GM19467 (cell line): ENCODE measurements around the gene GGA1.
"Not testable (repeated sequence)": the region's sequence is repeated elsewhere in the genome, so short reads cannot be mapped to it uniquely, and the experiment has no call there.

Source experiments
- ATAC-seq: cut with Tn5 transposase; IDR thresholded peaks from one replicate; pipeline ENCODE4 v1.9.1; 2021; ENCODE audit warnings: mild to moderate bottlenecking, moderate library complexity; ENCODE audit not compliant: unreplicated experiment

The GGA1 gene

DNA sequence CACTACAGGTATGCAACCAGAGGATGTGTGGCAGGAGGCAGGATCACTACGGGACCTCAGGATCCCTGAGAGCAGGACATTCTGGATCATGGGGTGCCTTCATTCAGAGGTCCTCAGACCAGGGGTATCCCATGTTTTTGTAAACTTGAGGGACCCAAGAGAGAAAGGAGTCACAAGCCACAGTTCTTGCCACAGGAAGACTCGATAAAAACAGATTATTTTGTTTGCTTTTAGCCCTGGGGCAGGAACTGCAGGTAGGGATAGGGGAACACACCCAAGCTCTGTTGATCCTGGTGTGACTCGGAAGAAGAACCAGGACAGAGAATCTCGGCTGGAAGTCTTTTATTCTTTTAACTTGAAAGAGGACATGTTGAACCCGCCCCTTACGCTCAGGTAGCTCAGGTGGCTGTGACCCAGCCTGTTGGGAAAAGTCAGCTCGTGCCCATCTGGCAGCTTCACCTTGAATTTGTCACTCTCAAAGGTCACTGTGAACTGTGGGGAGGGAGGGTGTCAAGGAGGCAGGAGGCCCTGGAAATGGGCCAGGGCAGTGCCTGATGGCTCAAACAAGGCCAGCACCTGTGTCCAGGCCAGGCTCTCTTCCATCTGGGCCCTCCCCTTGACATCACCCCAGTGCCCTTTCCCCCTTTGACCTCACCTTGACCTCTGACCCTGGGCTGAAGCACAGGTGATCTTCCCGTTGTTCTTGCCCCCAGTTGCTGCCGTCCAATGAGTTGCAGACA, 38.5 kb upstream of the GGA1 start:
- ATAC-seq, result no peak

DNA sequence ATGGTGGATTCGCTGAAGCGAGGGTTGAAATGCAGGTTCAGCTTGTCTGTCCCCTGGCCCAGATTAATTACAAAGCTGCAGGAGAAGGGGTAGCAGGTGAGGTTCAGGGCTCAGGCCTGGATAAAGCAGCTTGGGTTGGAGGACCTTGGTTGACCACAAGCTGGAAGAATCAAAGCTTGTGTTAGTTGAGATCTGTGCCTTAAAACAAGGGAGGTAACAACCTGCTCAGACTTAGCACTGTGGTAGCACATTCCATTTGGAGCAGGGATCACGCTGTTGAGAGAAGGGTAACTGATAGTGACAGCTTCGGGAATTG, 38.0 kb upstream of the GGA1 start:
- no peak for ATAC-seq

DNA sequence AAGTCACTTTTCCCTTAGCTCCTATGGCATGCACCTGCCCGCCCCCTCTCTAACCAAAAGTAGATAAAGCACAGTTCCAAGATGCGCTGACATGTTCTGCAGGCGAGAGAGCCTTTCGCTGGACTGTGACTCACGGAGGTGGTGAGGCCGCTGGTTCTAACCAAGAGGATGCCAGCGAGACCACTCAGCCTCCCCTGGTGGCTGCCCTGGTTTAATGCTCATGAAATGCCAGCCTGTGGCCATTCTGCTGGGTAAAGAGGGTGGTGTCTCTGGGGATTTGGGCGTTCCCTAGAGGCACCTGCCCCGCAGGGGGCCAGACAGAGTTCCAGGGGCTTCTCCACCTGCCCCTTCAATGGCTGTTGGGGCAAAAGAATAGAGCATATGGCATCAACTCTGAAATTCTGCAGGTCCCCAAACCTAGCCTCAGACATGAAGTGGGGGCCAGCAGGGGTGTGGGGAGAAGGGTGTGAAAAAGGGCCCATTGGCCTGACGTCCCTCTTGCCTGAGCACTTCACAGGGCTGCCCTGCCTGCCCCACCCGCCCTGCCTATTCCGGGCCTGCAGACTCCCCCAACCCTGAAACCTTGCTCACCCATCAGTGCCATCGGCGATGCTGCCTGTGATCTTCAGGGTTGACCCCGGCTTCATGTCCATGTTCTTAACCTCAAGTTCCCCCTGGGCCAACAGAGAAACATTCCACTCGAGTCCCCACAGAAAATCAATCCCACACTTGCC, 37.2 kb upstream of the GGA1 start:
- no peak for ATAC-seq

DNA sequence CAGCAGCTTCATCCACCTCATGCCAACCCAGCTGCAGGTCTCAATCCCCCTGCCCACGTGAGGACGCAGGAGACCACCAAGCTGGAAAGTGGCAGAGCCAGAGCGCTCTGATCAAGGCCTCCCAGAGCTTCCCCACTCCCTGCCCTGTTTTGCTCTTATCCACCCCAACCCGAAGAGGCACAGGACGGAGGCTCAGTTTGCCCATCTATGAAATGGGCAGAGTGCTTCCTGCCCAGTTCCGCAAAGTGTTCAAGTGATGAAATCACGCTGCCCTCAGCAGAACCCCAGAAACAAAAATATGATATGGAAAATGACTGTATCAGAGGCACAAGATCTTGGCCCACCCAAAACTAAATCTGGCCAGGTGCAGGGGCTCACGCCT, 36.7 kb upstream of the GGA1 start:
- no peak for ATAC-seq

DNA sequence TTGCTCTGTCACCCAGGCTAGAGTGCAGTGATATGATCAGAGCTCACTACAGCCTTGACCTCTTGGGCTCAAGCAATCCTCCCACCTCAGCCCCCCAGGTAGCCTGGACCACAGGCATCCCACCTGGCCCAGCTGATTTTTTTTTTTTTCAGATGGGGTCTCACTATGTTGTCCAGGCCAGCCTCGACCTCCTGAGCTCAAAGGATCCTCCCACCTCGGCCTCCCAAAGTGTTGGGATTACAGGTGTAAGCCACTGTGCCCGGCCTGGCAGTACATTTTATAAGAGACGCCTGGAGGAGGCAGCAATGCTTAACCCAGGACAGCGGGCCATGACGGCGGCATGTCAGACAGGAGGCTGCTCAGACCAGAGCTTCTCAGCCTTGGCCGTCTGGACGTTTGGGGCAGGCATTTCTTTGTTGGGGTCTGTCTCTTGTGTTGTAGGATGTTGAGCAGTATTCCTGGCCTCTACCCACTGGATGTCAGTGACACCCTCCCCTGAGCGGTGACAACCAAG, 33.1 kb upstream of the GGA1 start:
- no peak for ATAC-seq

DNA sequence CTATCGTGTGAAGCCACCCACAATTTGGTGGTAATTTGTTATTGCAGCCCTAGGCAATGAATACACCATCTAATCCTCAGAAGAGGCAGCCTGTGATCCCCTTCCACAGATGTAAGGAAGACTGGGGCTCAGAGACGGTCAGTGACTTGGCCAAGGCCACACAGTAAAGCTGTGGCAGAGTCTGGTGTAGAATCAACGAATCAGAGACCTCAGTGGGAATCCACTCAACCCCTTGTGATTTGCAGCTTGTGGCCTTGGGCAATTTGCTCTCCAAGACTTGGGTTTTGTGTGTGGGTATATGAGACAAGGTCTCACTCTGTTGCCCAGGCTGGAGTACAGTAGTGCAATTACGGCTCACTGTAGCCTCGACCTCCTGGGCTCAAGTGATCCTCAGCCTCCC, 30.6 kb upstream of the GGA1 start:
- ATAC-seq, result no peak

DNA sequence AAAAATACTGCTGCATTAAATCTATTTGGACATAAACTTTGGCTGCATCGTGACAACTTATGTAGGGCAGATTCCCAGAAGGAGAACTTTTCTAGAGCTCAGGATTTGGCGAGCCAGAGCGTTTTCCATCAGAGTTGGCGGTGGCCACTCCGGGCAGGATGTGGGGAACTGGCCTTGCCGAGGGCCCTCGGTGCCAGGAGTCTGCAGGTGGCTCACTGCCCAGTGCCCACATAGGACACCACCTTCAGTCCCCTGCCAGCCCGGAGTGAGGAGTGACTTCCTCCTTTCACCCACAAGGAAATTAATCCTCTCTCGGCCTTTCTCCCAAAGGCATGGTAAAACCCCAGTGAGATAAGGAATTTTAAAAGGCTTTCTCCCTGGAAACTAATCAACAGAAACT, 27.1 kb upstream of the GGA1 start:
- ATAC-seq, result no peak

DNA sequence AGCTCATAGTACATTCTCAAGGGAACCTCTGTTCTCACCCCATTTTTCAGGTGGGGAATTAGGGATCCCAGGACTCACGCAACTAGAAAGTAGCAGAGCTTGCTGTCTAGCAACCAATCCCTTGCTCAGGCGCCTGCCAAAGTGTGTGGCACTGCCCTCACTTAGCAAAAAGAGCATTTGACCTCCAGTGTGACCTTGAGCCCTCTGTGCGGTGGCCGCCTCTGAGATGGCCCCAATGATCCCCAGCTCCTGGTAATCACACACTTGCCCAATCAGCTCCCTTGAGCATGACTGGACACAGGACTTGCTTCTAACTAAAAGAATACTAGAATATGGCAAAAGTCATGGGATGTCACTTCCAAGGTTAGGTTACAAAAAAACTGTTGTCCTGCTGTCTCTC, 26.1 kb upstream of the GGA1 start:
- ATAC-seq, result no peak

DNA sequence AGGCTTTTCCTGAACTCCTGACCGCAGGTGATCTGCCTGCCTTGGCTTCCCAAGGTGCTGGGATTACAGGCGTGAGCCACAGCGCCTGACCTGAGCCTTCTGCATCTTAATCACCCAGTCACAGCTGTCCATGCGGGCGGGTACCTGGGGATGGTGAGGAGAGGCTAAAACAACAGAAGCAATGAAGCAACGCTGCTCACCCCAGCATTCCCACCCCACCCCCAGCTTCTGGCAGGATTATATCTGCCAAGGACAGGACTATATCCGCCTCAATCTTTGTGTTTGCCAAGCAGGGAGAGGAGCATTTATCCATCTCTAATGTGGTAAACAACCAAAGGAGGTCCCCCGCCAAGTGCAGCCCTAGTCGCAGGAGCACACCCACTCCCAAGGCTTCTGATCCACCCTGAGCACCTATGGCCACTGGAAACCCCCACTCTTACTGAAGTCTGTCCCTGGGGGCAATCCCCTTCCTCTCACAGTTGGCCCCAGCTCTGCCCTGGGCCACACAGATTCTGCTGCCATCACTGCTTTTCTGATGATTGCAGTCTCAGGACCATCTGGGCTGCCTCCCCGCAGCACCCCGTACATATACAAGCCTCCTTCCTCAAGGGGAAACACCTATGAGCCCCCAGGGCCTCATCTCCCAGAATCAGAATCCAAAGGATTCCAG, 20.0 kb upstream of the GGA1 start:
- ATAC-seq, result no peak

DNA sequence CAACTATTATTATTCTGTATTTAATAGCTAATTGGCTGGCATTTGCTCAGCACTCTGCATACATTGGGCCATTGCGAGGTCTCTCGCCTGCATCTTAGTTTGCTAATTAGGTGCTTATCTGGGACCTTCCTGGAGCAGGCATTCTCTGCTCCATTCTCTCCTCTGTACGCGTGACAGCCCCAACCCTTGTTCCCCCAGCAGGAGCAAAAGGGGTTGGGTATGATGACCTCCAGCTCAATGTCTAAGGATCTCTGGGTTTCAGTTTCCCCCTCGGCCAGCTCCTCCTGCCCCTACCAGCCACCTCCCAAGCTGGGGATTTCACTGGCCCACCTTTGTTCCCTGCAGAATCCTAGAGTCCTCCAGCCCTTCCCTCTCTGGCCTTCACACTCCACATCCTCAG, 19.0 kb upstream of the GGA1 start:
- no peak for ATAC-seq

DNA sequence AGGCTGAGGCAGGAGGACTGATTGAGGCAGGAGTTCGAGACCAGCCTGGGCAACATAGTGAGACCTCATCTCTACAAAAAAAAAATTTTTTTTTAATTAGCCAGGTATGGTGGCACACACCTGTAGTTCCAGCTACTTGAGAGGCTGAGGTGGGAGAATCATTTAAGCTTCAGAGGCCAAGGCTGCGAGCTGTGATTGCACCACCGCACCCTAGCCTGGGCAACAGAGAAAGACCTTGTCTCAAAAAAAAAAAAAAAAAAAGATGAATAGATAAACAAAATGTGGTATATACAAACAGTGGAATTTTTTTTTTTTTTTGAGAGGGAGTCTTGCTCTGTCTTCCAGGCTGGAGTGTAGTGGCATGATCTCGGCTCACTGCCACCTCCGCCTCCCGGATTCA, 17.6 kb upstream of the GGA1 start:
- not testable (repeated sequence) for ATAC-seq

DNA sequence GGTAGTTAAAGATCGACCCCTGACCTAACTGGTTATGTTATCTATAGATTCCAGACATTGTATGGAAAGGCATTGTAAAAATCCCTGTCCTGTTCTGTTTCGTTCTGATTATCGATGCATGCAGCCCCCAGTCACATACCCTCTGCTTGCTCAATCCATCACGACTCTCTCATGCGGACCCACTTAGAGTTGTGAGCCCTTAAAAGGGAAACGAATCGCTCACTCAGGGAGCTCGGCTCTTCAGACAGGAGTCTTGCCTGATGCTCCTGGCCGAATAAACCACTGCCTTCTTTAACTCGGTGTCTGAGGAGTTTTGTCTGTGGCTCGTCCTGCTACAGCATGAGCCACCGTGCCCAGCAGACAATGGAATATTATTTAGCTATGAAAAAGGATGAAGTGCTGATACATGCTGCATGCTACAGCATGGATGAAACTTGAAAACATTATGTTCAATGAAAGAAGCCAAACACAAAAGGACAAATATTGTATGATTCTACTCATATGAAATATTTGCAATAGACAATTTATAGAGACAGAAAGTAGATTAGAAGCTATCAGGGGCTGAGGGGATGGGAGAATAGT, 16.7 kb upstream of the GGA1 start:
- no peak for ATAC-seq

DNA sequence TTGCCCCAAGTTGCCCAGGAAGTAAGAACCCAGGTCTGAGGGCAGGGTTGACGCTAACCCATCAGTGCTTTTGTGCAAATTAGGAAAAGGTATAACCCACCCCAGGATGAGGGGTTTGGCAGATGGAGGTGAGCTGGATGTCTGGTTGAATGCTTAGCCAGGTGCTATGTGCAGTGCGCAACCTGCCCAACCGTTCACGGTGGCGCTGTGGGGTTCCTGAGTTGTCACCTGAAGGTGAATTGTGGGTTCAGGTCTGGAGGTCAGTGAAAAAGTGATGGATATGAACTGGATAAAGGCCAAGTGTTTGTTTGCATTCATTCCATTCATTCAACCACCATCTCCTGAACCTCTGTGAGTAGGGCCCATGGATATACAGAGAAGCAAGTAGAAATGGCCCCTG, 14.4 kb upstream of the GGA1 start:
- no peak for ATAC-seq

DNA sequence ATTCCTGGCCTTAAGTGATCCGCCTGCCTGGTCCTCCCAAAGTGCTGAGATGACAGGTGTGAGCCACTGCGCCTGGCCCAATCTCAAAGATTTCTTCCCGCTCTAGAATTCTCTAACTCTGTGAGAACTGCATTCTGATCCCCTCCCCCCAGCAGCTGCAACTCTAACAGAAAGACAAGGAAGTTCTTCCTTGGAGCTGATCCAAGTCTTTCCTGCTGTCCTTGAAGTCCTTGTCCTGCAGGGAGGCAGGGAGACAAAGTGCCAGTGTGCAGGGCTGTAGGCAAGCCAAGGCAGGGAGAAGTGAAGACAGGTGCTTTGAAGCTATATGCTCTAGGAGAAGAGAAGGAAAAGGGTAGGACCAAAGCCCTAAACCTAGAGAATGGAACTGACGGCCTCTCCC, 9.5 kb upstream of the GGA1 start:
- ATAC-seq, result no peak

DNA sequence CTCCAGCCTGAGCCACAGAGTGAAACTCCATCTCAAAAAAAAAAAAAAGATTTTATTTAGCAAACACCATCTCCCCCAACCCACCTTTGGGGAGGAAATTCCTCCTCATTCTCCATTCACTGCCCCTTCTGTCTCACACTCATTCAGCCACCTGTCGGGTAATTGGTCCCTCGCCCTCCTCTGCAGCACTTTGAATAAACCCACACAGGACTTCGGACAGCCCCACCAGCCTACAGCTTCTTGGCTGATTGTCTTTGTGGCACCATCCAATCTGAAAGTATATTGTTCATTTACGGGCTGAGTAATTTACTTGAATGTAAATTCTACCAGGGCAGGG, 7.5 kb upstream of the GGA1 start:
- no peak for ATAC-seq

DNA sequence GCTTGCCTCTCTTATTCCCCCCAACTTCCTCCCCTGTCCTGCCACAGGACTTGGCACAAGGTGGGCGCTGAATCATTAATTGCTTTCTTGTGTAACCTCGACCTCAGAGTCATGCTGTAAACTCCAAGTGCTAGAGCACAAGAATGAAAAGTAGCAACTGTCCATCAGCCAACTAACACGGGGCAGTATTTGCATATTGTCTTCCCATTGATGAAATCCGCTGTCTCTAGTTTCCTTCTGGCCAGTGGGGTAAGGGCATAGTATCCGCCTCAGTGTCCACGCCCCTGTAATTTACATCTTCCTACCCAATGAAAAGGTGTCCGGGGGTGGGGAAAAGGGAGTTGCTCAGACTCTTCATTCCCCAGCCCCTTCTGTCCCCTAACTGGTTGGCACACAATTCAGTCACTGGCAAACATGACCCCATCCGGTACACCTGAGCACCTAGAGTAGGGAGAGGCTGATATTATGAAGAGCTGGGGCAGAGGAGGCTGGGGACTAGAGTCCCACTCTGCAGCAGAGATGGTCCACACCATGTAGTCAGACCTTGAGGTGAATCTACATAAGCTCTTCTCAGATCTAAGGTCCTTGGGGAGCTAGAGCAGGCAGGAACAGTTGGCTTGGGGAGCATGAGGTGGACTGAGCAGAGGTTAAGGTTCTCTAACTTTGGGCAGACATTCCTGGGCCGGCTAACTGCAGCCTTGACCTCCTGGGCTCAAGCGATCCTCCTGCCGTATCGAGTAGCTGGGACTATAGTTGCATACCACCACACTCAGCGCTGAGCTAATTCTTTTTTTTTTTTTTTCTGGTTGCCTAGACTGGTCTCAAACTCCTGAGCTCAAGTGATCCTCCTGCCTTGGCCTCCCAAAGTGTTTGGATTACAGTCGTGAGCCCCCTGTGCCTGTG, 6.8 kb upstream of the GGA1 start:
- ATAC-seq, result no peak

DNA sequence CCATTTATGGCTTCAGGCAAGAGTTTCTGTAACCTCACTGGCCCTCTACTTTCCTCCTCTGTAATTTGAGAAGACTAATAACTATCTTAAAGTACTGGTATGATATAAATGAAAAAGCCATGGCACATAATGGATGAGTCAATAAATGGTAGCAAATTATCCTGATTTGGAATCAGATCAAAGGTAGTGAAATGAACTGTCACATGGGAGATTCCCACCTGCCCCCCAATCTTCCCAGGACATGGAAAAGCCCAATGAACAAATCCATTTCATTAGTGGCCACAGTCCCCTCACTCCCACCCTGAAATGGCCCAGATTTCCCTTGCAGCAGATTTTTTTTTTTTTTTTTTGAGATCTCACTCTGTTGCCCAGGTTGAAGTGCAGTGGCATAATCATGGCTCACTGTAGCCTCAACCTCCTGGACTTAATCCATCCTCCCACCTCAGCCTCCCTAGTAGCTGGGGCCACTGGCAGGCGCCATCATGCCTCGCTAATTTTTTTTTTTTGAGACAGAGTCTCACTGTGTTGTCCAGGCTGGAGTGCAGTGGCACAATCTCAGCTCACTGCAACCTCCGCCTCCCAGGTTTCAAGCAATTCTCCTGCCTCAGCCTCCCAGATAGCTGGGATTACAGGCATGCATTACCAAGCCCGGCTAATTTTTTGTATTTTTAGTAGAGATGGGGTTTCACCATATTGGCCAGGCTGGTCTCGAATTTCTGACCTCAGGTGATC, 5.9 kb upstream of the GGA1 start:
- ATAC-seq, result not testable (repeated sequence)

DNA sequence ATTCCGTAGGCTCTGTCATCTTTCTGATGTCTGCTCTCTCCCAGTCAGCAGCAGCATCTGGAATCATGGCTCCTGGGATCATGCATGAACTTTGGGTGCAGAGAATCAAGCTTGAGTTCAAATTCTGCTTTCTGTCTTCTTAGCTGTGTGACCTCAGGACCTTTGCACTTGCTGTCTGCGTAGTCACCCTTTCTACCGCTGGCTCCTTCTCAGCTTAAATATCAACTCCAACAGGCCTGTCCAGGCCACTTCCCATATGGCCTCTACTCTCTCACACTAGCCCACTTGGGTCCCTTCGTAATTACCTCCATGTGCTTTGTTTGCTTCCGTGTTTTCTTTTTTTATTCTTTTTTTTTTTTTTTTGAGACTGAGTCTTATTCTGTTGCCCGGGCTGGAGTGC, 4.6 kb upstream of the GGA1 start:
- ATAC-seq, result no peak

DNA sequence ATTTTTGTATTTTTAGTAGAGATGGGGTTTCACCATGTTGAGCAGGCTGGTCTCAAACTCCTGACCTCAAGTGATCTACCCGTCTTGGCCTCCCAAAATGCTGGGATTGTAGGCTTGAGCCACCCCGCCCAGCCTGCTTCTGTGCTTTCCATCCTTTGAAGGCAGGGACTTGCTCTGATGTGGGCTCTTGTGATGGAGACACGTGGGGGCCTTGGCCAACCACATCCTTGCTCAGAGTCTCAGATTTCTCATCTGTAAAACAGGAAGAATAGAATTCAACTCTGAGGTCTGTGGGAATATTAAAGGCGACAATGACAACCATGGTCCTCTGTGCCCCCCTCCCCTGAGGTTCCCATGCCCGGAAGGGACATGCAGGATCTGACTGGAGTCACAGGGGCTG, 3.8 kb upstream of the GGA1 start:
- no peak for ATAC-seq
